Occipital lobe (tissue), 2 donors: ENCODE measurements around the gene STAG3. TPM values are rescaled to one million over a fixed set of nuclear protein-coding genes. Genes with fewer than 3 reads are reported as not detected.
"Not testable (repeated sequence)": the region's sequence is repeated elsewhere in the genome, so short reads cannot be mapped to it uniquely, and the experiment has no call there.

Experiments used
- DNase-seq: peaks from one replicate; lab custom pipeline; 2025; lab: John Stamatoyannopoulos, UW
- total RNA-seq: library from RNA; depleted of rRNA; stranded (reverse); fragments of >200 nt; gene quantifications from one replicate; pipeline ENCODE4 v1.2.3, GENCODE V29; 2014

Gene STAG3
- total RNA-seq, 1 donor from 2014 or later = 0.78 TPM

DNA sequence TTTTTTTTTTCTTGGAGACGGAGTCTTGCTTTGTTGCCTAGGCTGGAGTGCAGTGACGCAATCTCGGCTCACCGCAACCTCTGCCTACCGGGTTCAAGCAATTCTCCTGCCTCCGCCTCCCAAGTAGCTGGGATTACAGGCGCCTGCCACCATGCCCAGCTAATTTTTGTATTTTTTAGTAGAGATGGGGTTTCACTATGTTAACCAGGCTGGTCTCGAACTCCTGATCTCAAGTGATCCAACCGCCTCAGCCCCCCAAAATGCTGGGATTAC lies 69.1 kb downstream of the STAG3 start:
- DNase-seq = not testable (repeated sequence)

DNA sequence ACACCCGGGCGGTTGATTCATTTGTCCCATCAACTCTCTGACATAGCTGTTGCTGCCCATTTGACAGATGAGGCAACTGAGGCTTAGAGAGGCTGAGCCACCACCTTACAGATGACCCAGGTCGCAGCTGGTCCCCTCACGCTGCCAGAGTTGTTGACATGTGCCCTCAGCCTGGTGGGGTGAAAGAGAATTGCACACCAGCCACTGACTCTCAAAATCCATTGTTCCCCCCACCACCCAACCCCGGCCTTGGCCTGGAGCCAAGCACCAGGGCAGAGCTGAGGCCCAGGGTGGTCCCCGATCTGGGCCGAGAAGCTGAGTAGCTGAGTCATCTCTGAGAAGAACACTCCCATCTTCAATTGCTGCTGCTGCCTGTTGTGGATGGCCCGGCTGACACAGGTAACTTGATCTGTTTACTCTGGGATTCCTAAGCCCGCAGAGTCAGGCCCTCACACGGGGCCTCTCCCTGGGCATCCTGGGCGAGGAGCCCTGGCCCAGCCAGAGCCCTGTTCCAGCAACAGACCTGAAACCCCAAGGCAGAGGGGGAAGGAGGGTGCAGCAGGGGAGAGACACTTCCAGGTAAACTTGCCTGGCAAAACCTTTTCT lies 69.5 kb downstream of the STAG3 start:
- no peak for DNase-seq

DNA sequence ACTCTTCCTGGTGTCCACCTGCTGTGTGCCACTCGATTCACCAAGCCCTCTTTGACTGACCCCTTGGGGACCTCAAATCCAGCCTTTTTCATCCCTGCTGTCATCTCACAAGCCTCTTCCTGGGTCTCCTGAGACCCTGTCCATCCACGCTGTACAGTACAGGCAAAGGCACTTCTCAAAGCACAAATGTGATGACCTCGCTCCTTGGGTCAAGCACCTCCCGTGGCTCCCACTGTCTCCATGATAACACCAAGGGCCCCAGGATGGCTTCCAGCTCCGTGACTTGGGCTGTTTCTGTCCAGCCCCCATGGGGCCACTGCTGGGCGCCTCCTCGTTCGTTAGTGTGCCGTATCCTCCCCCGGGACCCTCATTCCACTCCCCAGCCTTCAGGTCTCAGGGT lies 70.8 kb downstream of the STAG3 start:
- DNase-seq = no peak

DNA sequence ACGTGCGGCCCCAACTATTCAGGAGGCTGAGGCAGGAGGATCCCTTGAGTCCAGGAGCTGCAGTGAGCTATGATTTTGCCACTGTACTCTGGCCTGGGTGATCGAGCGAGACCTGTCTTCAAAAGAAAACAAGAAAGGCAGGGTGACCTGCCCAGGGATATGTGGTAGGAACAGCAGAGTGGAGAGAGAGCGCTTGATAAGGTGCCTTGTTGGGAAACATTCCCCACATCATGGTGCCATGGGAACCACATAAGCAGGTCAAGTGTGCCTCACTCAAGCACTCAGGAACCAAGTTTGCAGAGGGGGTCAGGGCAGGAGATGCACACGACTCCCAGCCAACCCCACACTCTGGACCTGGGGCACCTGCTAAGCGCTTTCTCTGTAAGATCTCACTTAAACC lies 79.3 kb downstream of the STAG3 start:
- DNase-seq = no peak

DNA sequence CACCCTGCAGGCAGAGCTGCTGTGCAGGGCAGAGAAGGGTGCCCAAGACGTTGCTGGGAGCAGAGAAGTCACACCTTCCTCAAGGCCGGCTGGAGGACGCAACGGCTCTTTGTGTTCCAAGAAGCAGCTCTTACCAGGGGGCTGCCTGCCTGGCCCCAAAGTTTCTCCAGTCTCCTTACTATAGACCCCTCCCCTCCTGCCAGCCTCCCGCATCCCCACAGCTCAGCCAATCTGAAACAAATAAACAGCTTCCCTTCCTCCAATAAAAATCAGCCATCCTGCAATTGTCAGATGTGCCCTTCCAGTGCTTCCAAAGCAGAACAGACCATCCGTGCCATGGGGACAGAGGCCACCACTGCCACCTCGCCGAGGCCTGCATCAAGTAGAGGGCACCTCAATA lies 82.3 kb downstream of the STAG3 start:
- DNase-seq = not testable (repeated sequence)

DNA sequence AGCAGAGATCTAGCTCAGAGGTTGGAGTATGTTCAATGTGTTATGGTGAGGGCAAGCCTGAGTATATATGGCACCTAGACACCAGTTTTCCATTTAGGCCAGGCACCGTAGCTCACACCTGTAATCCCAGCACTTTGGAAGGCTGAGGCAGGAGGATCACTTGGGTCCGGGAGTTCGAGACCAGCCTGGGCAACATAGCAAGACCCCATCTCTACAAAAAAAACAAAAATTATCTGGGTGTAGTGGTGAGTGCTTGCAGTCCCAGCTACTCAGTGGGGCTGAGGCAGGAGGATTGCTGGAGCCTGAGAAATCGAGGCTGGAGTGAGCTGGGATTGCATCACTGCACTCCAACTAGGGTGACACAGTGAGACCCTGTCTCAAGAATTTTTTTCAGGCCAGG lies 85.2 kb downstream of the STAG3 start:
- DNase-seq = not testable (repeated sequence)

Other genes with a start within 250 kb of the STAG3 start
- 0.47 TPM for gene GJC3, start 248.3 kb upstream of the STAG3 start, total RNA-seq
- not detected for gene AZGP1, start 201.9 kb upstream of the STAG3 start, total RNA-seq
- 83.3 TPM for gene ZKSCAN1, start 162.3 kb upstream of the STAG3 start, total RNA-seq
- 14.7 TPM for gene ZSCAN21, start 128.1 kb upstream of the STAG3 start, total RNA-seq
- gene ZNF3, start 96.2 kb upstream of the STAG3 start, total RNA-seq = 45.2 TPM
- gene COPS6, start 88.9 kb upstream of the STAG3 start, total RNA-seq = 25.9 TPM
- 44.8 TPM for gene MCM7, start 76.5 kb upstream of the STAG3 start, total RNA-seq
- gene AP4M1, start 76.3 kb upstream of the STAG3 start, total RNA-seq = 27.1 TPM
- 17.8 TPM for gene TAF6, start 58.6 kb upstream of the STAG3 start, total RNA-seq
- gene CNPY4, start 58.3 kb upstream of the STAG3 start, total RNA-seq = 19.2 TPM
- gene MBLAC1, start 51.0 kb upstream of the STAG3 start, total RNA-seq = 6.4 TPM
- 22.6 TPM for gene LAMTOR4, start 29.0 kb upstream of the STAG3 start, total RNA-seq
- 8.0 TPM for gene TRAPPC14, start 19.2 kb upstream of the STAG3 start, total RNA-seq
- gene GAL3ST4, start 9.3 kb upstream of the STAG3 start, total RNA-seq = 2.3 TPM
- 71.9 TPM for gene GPC2, start 537 bp upstream of the STAG3 start, total RNA-seq
- not detected for gene PVRIG, start 42.0 kb downstream of the STAG3 start, total RNA-seq
- not detected for gene SPDYE3, start 129.8 kb downstream of the STAG3 start, total RNA-seq
- 9.5 TPM for gene PILRB, start 180.2 kb downstream of the STAG3 start, total RNA-seq
- gene PILRA, start 195.6 kb downstream of the STAG3 start, total RNA-seq = 1.1 TPM